HEK293 (cell line): ENCODE data around the gene RND2.
A peak's percentile ranks its signal among the peaks of the same experiment; 100 is the strongest.

Experiments used
- HIC1 ChIP-seq: fragments of 450-650 bp; formaldehyde crosslinking; IDR thresholded peaks from 2 replicates; pipeline ENCODE4 v1.5.1; 2016; ENCODE audit warnings: missing biosample characterization, missing genetic modification characterization
- HOXD13 ChIP-seq: sonication (generic); formaldehyde crosslinking; IDR thresholded peaks from 2 replicates; pipeline ENCODE4 v1.8.0; 2022; ENCODE audit warnings: missing genetic modification reagents, borderline replicate concordance
- RBAK ChIP-seq: fragments of 450-650 bp; formaldehyde crosslinking; IDR thresholded peaks from 2 replicates; pipeline ENCODE4 v1.5.1; 2016; ENCODE audit warnings: missing biosample characterization, missing genetic modification characterization
- REPIN1 ChIP-seq: fragments of 450-650 bp; formaldehyde crosslinking; IDR thresholded peaks from 2 replicates; pipeline ENCODE4 v1.5.1; 2017; ENCODE audit warnings: missing biosample characterization, missing genetic modification characterization, low read depth
- SETDB1 ChIP-seq: IDR thresholded peaks from one replicate; pipeline ENCODE4 v1.6.1; 2017; ENCODE audit warnings: mild to moderate bottlenecking, low read length, moderate library complexity, mixed read lengths; ENCODE audit not compliant: insufficient read length
- TCF7L2 ChIP-seq: IDR thresholded peaks from 2 replicates; pipeline ENCODE4 v1.6.1; 2011; ENCODE audit warnings: low read depth, mild to moderate bottlenecking, inconsistent platforms, low read length, moderate library complexity, borderline replicate concordance
- YY1 ChIP-seq: fragments of 450-650 bp; formaldehyde crosslinking; IDR thresholded peaks from 2 replicates; pipeline ENCODE4 v1.5.1; 2018; ENCODE audit warnings: missing biosample characterization, missing genetic modification characterization
- ZBTB10 ChIP-seq: fragments of 450-650 bp; formaldehyde crosslinking; IDR thresholded peaks from 2 replicates; pipeline ENCODE4 v1.5.1; 2016; ENCODE audit warnings: missing biosample characterization, missing genetic modification characterization
- ZBTB20 ChIP-seq: fragments of 450-650 bp; formaldehyde crosslinking; IDR thresholded peaks from 2 replicates; pipeline ENCODE4 v1.5.1; 2016; ENCODE audit warnings: missing biosample characterization, missing genetic modification characterization
- ZBTB48 ChIP-seq: fragments of 450-650 bp; formaldehyde crosslinking; IDR thresholded peaks from 2 replicates; pipeline ENCODE4 v1.5.1; 2016; ENCODE audit warnings: missing biosample characterization, missing genetic modification characterization
- ZBTB6 ChIP-seq: fragments of 450-650 bp; formaldehyde crosslinking; IDR thresholded peaks from 2 replicates; pipeline ENCODE4 v1.5.1; 2017; ENCODE audit warnings: missing biosample characterization, missing genetic modification characterization
- ZEB2 ChIP-seq: fragments of 450-650 bp; formaldehyde crosslinking; IDR thresholded peaks from 2 replicates; pipeline ENCODE4 v1.5.1; 2016; ENCODE audit warnings: missing biosample characterization, missing genetic modification characterization
- ZFP41 ChIP-seq: fragments of 450-650 bp; formaldehyde crosslinking; IDR thresholded peaks from 2 replicates; pipeline ENCODE4 v1.5.1; 2016; ENCODE audit warnings: missing biosample characterization, missing genetic modification characterization, borderline replicate concordance
- ZIC2 ChIP-seq: fragments of 450-650 bp; formaldehyde crosslinking; IDR thresholded peaks from 2 replicates; pipeline ENCODE4 v1.5.1; 2016; ENCODE audit warnings: missing biosample characterization, missing genetic modification characterization
- ZNF112 ChIP-seq: fragments of 450-650 bp; formaldehyde crosslinking; IDR thresholded peaks from 2 replicates; pipeline ENCODE4 v1.5.0; 2017; ENCODE audit warnings: missing biosample characterization, missing genetic modification characterization
- ZNF133 ChIP-seq: fragments of 450-650 bp; formaldehyde crosslinking; IDR thresholded peaks from 2 replicates; pipeline ENCODE4 v1.5.1; 2016; ENCODE audit warnings: missing biosample characterization, missing genetic modification characterization
- ZNF146 ChIP-seq: fragments of 450-650 bp; formaldehyde crosslinking; IDR thresholded peaks from 2 replicates; pipeline ENCODE4 v1.5.1; 2016; ENCODE audit warnings: missing biosample characterization, missing genetic modification characterization
- ZNF184 ChIP-seq: fragments of 450-650 bp; IDR thresholded peaks from 2 replicates; pipeline ENCODE4 v1.5.1; 2018; ENCODE audit warnings: missing biosample characterization, mild to moderate bottlenecking, missing genetic modification characterization
- ZNF354C ChIP-seq: fragments of 450-650 bp; formaldehyde crosslinking; IDR thresholded peaks from 2 replicates; pipeline ENCODE4 v1.5.1; 2016; ENCODE audit warnings: missing biosample characterization, missing genetic modification characterization, low read depth, borderline replicate concordance
- ZNF391 ChIP-seq: fragments of 450-650 bp; formaldehyde crosslinking; IDR thresholded peaks from 2 replicates; pipeline ENCODE4 v1.5.1; 2016; ENCODE audit warnings: low read depth, missing biosample characterization, missing genetic modification characterization, borderline replicate concordance
- ZNF394 ChIP-seq: fragments of 450-650 bp; formaldehyde crosslinking; IDR thresholded peaks from 2 replicates; pipeline ENCODE4 v1.5.1; 2016; ENCODE audit warnings: missing biosample characterization, missing genetic modification characterization, mild to moderate bottlenecking, moderate library complexity, borderline replicate concordance
- ZNF398 ChIP-seq: fragments of 450-650 bp; formaldehyde crosslinking; IDR thresholded peaks from 2 replicates; pipeline ENCODE4 v1.5.1; 2017; ENCODE audit warnings: missing biosample characterization, missing genetic modification characterization
- ZNF48 ChIP-seq: fragments of 450-650 bp; formaldehyde crosslinking; IDR thresholded peaks from 2 replicates; pipeline ENCODE4 v1.5.1; 2016; ENCODE audit warnings: missing biosample characterization, missing genetic modification characterization
- ZNF555 ChIP-seq: fragments of 450-650 bp; formaldehyde crosslinking; conservative IDR thresholded peaks from 2 replicates; pipeline ENCODE4 v1.5.1; 2017; ENCODE audit warnings: missing biosample characterization, mild to moderate bottlenecking, missing genetic modification characterization, inconsistent platforms
- ZNF664 ChIP-seq: fragments of 450-650 bp; formaldehyde crosslinking; IDR thresholded peaks from 2 replicates; pipeline ENCODE4 v1.5.1; 2016; ENCODE audit warnings: missing biosample characterization, missing genetic modification characterization
- ZNF677 ChIP-seq: fragments of 450-650 bp; IDR thresholded peaks from 2 replicates; pipeline ENCODE4 v1.5.0; 2018; ENCODE audit warnings: missing biosample characterization, mild to moderate bottlenecking, missing genetic modification characterization, moderate library complexity
- ZNF704 ChIP-seq: fragments of 450-650 bp; formaldehyde crosslinking; IDR thresholded peaks from 2 replicates; pipeline ENCODE4 v1.5.1; 2016; ENCODE audit warnings: missing biosample characterization, missing genetic modification characterization
- ZNF837 ChIP-seq: fragments of 450-650 bp; formaldehyde crosslinking; IDR thresholded peaks from 2 replicates; pipeline ENCODE4 v1.5.1; 2016; ENCODE audit warnings: missing biosample characterization, missing genetic modification characterization
- ZNF843 ChIP-seq: fragments of 450-650 bp; formaldehyde crosslinking; IDR thresholded peaks from 2 replicates; pipeline ENCODE4 v1.5.1; 2016; ENCODE audit warnings: missing biosample characterization, missing genetic modification characterization
- TF ChIP-seq, protein P1 (sequence below): fragments of 450-650 bp; formaldehyde crosslinking; IDR thresholded peaks from 2 replicates; pipeline ENCODE4 v1.5.1; 2017; ENCODE audit warnings: missing biosample characterization, mild to moderate bottlenecking, missing genetic modification characterization, moderate library complexity

The RND2 gene

DNA sequence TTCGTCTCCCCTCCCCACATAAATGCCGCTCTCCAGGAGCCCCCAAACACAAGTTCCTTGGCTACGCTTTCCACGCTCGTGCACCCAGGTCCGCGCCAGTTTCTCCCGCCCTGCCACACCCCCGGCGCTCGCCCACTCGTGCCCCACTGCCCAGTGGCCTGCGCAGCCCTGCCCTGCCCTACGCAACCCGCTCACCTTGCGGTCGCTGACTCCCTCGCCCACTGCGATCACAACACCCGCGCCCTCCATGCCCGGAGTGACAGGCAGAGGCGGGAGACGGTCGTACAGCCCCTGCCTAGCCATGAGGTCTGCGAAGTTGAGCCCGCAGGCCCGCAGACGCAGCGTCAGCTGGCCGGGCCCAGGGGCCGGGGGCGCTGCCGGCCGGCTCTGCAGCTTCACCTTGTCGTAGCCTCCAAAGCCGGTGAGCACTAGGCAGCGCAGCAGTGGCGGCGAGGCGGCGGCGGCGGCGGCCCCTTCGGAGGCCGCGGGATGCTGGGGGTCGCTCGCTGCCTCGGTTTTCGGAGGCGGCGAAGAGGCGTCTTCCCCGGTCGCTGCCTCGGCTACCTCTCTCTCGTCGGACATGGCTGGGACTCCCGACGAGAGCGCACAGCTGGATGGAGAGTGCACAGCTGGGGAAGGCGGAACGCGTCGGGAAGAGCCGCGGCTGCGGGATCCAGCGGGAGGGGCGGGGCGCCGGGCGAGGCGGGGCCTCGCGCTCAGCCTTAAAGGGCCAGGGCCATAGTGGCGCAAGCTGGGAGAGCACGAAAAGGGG is 3.1 kb upstream of the RND2 start, which contains the start of gene VAT1 (continued):
- TF ChIP-seq, protein P1, sequence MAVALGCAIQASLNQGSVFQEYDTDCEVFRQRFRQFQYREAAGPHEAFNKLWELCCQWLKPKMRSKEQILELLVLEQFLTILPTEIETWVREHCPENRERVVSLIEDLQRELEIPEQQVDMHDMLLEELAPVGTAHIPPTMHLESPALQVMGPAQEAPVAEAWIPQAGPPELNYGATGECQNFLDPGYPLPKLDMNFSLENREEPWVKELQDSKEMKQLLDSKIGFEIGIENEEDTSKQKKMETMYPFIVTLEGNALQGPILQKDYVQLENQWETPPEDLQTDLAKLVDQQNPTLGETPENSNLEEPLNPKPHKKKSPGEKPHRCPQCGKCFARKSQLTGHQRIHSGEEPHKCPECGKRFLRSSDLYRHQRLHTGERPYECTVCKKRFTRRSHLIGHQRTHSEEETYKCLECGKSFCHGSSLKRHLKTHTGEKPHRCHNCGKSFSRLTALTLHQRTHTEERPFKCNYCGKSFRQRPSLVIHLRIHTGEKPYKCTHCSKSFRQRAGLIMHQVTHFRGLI (tag by site-specific recombination) = no peak; the same call in 1 of the 2 replicates
- peak; percentile 41; the same call in 1 of the 2 replicates for TF ChIP-seq YY1 (tag by site-specific recombination)
- no peak for TF ChIP-seq ZNF112 (tag by site-specific recombination)
- no peak for TF ChIP-seq ZBTB10 (tag by site-specific recombination)
- peak; percentile 65 for TF ChIP-seq ZBTB48 (tag by site-specific recombination)
- TF ChIP-seq ZNF555 = no peak
- peak; percentile 84 for TF ChIP-seq ZBTB20 (tag by site-specific recombination)
- peak; percentile 97 for TF ChIP-seq ZNF704 (tag by site-specific recombination)
- TF ChIP-seq ZNF843 (tag by site-specific recombination) = 0 out of 2 replicates have a peak, but pooled peaks have one; percentile 36
- no peak for TF ChIP-seq RBAK (tag by site-specific recombination)
- no peak for TF ChIP-seq ZNF354C (tag by site-specific recombination)
- TF ChIP-seq ZNF184 = no peak
- TF ChIP-seq ZNF394 (tag by site-specific recombination) = peak; percentile 64; the same call in 1 of the 2 replicates
- TF ChIP-seq TCF7L2 = no peak
- TF ChIP-seq ZNF391 (tag by site-specific recombination) = no peak; the same call in 1 of the 2 replicates
- TF ChIP-seq HOXD13 (CRISPR knock-in tag) = no peak
- no peak for TF ChIP-seq ZNF677 (tag by site-specific recombination)
- no peak for TF ChIP-seq REPIN1 (tag by site-specific recombination)
- peak; percentile 97 for TF ChIP-seq HIC1 (tag by site-specific recombination)
- TF ChIP-seq ZNF48 (tag by site-specific recombination) = no peak
- no peak for TF ChIP-seq SETDB1
- TF ChIP-seq ZNF146 = no peak
- TF ChIP-seq ZNF664 (tag by site-specific recombination) = no peak
- no peak for TF ChIP-seq ZNF837 (tag by site-specific recombination)
- TF ChIP-seq ZIC2 (tag by site-specific recombination) = peak; percentile 84
- TF ChIP-seq ZFP41 = no peak
- TF ChIP-seq ZBTB6 = no peak
- peak; percentile 91 for TF ChIP-seq ZEB2 (tag by site-specific recombination)
- no peak for TF ChIP-seq ZNF133
- no peak; the same call in 1 of the 2 replicates for TF ChIP-seq ZNF398 (tag by site-specific recombination)
